Measurements from ENCODE around the gene DNAAF3.

Gene DNAAF3

GRCh38 chr19:55152017-55152416 lies 14.4 kb downstream of the DNAAF3 start:
- no peak for DNase-seq

DNA sequence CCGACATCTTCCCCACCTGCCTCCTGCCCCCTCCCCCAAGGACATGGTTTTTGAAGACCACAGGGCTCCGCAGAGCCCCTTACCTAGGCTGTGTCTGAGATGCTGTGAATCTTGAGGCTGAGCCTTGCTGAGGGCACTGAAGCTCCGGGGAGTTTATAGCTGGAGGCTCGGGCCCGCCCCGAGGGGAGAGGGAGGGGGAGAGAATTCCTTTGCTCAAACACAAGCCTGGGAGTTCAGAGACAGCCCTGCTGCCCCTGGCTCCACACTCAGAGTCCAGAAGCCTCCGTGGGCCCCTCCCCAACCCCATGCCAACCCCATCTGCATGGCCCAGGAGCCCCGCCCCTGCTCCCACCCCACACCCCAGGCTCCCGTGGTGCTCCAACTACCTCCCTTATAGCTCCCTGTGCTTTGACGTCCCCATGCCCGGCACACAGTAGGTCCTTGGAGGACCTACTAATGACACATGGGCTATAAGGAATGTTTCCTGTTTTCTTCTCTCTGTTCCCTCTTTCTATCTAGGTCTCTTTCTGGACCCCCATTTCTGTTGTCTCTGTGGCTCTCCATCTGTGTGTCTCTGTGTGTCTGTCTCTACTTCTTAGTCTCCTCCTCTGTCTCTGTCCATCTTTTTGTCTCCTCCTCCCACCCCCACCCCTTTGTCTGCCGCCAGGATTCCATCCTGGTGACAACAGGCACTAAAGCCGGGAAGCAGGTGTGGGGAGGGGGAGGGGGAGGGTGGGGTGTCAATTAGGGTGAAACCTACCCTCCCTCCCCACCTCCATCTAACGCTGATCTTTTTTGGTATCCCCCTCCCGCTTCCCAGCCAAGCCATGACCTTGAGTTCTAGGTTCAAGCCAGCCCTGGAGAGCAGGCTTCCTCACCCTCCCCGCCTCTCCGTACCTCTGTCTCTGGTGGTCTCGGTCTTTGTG lies 17.1 kb downstream of the DNAAF3 start, which contains the start of gene TNNT1:
TSS of gene TNNT1 (minus strand) at position 129 of the 926 bp plus-strand sequence. CDS start 2,049 bp downstream, outside the sequence.
- no peak for DNase-seq

DNA sequence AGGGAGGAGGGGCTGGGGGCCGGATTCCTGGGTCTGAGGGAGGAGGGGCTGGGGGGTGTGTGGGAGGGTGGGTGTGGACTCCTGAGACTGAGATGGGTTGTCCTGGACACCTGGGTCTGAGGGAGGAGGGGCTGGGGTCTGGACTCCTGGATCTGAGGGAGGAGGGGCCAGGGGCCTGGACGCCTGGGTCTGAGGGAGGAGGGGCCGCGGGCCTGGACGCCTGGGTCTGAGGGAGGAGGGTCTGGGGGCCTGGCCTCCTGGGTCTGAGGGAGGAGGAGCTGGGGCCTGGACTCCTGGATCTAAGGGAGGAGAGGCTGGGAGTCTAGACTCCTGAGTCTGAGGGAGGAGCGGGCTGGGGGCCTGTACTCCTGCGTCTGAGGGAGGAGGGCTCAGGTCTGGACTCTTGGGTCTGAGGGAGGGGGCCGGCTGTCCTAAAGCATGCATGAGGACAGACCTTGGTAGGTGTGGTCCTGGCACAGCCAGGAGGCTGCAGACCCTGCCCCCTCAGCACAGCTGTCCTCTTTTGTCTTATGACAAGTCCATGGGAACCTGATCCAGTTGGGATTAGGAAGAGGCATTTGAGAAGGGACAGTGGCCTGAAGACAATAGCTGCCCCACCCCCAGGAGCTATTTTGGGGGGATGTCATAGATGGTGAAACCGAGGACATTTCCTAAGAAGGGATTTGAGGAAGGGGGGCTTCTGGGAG lies 18.7 kb downstream of the DNAAF3 start:
- no peak for DNase-seq

- no peak for DNase-seq
These were observed 19.6 kb downstream of the DNAAF3 start for GRCh38 chr19:55146705-55147273.

GRCh38 chr19:55146078-55146704 lies 20.2 kb downstream of the DNAAF3 start:
- no peak for DNase-seq

DNA sequence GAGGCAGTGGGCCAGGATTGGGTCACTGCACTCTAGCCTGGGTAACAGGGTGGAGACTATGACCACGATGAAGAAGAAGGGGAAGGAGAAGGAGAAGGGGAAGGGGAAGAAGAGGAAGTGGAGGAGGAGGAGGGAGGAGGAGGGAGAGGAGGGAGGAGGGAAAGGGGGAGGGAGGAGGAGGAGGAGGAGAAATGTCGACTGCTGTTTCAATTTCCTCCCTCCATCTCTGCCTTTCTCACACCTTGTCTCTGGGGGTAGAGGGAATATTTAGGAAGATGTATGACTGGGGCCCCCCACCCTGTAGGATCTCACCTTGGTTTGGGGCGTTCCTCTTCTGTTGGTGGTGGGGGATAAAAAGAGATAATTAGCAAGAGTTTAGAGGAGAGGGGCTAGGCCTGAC lies 21.2 kb downstream of the DNAAF3 start:
- no peak for DNase-seq

GRCh38 chr19:55141696-55142095 lies 24.7 kb downstream of the DNAAF3 start:
- DNase-seq: no peak

DNA sequence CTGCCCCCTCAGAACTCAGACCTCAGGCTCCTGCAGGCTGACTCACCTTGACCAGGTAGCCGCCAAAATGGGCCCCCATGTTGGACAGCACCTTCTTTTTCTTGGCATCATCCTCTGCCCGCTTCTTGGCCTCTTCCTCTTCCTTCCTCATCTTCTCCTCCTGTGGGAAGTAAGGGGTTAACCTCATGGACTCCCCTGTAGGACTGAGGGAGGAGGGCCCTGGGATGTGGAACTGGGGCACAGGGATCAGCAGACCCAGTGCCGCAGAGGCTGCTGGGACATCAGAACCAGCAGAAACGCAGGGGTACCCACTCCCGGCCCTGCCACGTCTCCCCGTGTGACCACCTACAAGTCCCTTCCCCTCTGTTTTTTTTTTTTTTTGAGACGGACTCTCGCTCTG lies 28.5 kb downstream of the DNAAF3 start:
- DNase-seq: no peak

- DNase-seq: no peak
These were observed 29.9 kb downstream of the DNAAF3 start for GRCh38 chr19:55136399-55137102.

DNA sequence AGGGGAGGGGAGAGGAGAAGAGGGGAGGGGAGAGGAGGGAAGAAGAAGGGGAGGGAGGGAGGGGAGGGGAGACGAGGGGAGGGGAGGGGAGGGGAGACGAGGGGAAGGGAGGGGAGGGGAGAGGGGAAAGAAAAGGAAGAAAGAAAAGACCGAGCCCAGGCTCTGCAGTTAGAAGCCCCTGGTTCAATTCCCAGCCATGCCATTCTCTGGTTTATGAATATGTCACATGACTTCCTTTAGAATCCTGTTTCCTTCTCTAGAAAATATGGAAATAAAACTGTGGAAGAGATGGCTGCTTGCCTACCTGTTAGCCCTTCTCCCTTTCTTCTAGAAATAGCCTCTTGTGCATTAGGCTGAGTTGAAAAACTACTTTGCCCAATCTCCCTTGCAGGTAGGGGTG lies 31.7 kb downstream of the DNAAF3 start:
- no peak for DNase-seq

GRCh38 chr19:55133639-55134444 lies 32.6 kb downstream of the DNAAF3 start:
- DNase-seq: no peak

GRCh38 chr19:55132453-55133129 lies 33.8 kb downstream of the DNAAF3 start:
- DNase-seq: no peak

DNA sequence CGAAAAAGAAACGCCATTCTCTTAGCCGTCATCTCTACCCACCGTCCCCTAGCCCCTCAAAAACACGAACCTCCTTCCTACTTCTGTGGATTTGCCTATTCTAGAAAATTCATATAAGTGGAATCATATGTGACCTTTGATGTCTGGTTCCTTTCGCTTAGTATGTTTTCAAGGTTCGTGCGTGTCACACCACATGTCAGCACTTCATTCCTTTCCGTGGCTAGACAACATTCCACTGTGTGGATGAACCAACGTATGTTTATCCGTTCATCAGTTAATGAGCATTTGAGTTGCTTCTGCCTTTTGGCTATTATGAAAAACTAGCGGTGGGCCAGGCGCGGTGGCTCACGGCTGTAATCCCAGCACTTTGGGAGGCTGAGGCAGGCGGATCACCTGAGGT lies 35.0 kb downstream of the DNAAF3 start:
- no peak for DNase-seq

DNA sequence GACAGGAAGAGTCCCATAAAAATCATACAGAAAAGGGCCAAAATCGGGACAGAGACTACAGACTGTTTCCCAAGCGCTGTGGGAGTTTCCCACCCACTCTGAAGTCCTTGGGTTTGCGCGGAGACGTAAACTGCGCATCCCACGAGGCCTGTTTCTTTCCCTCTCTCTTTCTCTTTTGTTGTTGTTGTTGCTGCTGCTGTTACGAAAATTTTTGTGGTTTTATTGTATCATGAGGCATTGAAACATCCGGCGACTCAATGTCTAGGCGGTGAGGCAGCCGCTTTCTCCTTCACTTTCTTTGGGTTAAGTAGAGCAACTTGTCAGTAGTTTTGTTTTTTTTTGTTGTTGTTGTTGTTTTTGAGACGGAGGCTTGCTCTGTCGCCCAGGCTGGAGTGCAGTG lies 47.4 kb downstream of the DNAAF3 start:
- no peak for DNase-seq

GRCh38 chr19:55118401-55118991 lies 47.9 kb downstream of the DNAAF3 start:
- no peak for DNase-seq

DNA sequence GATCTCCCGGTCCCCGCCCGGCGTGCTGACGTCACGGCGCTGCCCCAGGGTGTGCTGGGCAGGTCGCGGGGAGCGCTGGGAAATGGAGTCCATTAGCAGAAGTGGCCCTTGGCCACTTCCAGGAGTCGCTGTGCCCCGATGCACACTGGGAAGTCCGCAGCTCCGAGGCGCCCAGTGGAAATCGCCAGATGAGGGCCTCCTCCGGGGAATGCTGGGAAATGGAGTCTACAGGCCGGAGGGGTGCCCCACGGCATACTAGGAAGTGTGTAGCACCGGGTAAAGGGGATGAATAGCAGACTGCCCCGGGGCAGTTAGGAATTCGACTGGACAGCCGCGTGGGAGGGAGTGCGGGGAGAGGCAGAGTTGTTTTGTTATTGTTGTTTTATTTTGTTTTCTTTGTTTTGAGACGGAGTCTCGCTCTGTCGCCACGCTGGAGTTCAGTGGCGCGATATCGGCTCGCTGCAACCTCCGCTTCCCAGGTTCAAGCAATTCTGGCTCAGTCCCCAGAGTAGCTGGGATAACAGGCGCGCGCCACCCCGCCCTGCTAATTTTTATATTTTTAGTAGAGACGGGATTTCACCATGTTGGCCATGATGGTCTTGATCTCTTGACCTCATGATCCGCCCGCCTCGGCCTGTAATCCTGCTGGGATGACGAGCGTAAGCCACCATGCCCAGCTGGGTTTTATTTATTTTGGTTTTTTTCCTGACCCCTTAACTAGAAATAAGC lies 48.6 kb downstream of the DNAAF3 start:
- peak; percentile 97 for DNase-seq

- no peak for DNase-seq
These were observed 49.4 kb downstream of the DNAAF3 start, which contains the start of gene PPP1R12C for GRCh38 chr19:55116859-55117662. Gene PPP1R12C (minus strand): TSS chr19:55117637. CDS start chr19:55117543, 94 bp downstream.

- DNase-seq: no peak
These were observed 50.1 kb downstream of the DNAAF3 start for GRCh38 chr19:55116232-55116858.
